ENCODE data around the gene VAV1.
"Not testable (repeated sequence)": the region's sequence is repeated elsewhere in the genome, so short reads cannot be mapped to it uniquely, and the experiment has no call there.

The VAV1 gene

DNA sequence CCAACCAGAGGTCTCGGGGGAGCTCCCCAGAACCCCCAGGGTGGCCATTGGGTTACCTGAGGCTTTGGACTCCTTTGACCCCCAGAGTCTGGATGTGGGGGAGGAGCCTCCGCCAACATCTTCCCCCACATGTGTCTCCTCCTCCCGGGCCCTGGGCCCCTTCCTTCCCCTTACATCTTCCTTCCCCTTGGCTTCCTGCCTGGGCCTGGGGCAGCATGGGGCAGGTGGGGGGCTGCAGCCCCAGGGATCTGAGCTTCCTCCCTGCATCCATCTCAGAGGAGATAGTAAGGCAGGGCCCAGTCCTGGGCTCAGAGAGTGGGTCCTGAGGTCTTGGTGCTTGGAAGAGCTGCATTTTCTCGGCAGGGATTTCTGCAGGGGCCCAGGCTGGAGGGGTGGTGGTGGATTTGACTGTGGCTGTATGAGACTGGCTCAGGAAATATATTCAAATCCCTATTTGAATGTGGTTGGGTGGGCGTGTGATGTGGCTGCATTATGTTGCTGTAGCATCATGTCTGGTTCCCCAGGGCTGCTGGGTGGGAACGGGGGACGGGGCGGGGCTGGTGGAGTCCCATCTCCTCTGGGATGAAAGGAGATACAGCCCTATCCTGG lies 919 bp downstream of the VAV1 start:
- peak overlapping the region; percentile 79 for H3K4me2 ChIP-seq (ENCODE audit: low read depth, low read length, poor library complexity, severe bottlenecking)
- no peaks in the 10 kb centered on the region for H3K9me3 ChIP-seq (ENCODE audit: insufficient read depth, low read length)
- peaks cover 3% of the 10 kb centered on the region; the same call in 1 of the 2 replicates for H4K20me1 ChIP-seq (ENCODE audit: low read depth, low read length)
- peaks cover 13% of the 10 kb centered on the region for H3F3A ChIP-seq (ENCODE audit: insufficient read depth)
- TF ChIP-seq EZH2phosphoT487 (conservative IDR thresholded peaks at IDR 0.05; ENCODE audit: low read length), result no peak
- TF ChIP-seq, protein P1, sequence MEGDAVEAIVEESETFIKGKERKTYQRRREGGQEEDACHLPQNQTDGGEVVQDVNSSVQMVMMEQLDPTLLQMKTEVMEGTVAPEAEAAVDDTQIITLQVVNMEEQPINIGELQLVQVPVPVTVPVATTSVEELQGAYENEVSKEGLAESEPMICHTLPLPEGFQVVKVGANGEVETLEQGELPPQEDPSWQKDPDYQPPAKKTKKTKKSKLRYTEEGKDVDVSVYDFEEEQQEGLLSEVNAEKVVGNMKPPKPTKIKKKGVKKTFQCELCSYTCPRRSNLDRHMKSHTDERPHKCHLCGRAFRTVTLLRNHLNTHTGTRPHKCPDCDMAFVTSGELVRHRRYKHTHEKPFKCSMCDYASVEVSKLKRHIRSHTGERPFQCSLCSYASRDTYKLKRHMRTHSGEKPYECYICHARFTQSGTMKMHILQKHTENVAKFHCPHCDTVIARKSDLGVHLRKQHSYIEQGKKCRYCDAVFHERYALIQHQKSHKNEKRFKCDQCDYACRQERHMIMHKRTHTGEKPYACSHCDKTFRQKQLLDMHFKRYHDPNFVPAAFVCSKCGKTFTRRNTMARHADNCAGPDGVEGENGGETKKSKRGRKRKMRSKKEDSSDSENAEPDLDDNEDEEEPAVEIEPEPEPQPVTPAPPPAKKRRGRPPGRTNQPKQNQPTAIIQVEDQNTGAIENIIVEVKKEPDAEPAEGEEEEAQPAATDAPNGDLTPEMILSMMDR (IDR thresholded peaks at IDR 0.05; ENCODE audit: insufficient read depth, low read length, poor library complexity, severe bottlenecking), result no peak
- no peaks in the 10 kb centered on the region for H3K36me3 ChIP-seq (ENCODE audit: low read length)
- peak overlapping the region; percentile 91 for H3K4me3 ChIP-seq (ENCODE audit: insufficient read depth, low read length, poor library complexity, severe bottlenecking)
- peak overlapping the region; percentile 91 for H3K9ac ChIP-seq (ENCODE audit: low read length)
- H2AFZ ChIP-seq (ENCODE audit: low read depth, low read length, severe bottlenecking), result no peak overlapping the region
- H3K79me2 ChIP-seq (ENCODE audit: insufficient read depth, low read length), result peaks cover 55% of the 10 kb centered on the region
- no peaks in the 10 kb centered on the region for H3K27me3 ChIP-seq (ENCODE audit: low read length)
- no peaks in the 10 kb centered on the region for H3K9me2 ChIP-seq (replicated peaks; ENCODE audit: insufficient read depth, low read length)
- H3K27ac ChIP-seq (ENCODE audit: low read depth, low read length), result peak overlapping the region; percentile 90

DNA sequence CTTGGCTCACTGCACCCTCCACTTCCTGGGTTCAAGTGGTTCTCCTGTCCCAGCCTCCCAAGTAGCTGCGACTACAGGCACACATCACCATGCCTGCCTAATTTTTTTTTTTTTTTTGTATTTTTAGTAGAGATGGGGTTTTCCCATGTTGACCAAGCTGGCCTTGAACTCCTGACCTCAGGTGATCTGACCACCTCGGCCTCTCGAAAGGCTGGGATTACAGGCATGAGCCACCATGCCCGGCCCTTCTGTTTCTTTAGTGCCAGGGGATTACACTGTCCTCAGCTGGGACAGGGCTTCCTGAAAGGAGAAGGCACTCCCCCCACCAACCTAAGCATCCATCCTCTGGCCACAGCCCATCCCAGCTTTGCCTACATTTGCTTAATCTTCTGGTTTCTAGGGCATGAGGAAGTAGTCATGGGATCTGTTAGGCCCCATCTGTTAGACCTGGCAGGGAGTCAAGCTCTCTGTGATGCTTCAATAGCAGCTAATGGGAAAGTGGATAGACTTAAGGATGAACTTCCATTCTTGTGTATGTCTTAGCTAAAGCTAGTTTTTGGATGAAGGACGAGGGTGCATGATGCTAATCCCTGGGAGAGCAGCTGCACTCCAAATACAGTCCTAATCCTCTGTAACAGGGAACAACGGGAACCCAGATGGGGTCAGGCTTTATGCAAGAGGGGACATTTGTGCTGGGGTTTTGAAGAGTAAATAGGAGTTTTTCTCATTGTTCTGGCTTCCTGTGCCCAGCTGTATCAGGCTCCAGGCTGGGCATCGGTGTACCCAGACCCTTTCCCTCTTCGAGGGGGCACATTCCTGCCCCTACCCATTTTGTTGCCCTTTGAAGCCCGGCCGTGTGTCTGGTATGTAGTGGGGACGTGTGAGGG lies 2.6 kb downstream of the VAV1 start:
- H3K4me3 ChIP-seq (ENCODE audit: insufficient read depth, low read length, poor library complexity, severe bottlenecking), result no peak overlapping the region
- H3K9me3 ChIP-seq (ENCODE audit: insufficient read depth, low read length), result no peaks in the 10 kb centered on the region
- H3K36me3 ChIP-seq (ENCODE audit: low read length), result no peaks in the 10 kb centered on the region
- TF ChIP-seq EZH2phosphoT487 (conservative IDR thresholded peaks at IDR 0.05; ENCODE audit: low read length), result no peak
- TF ChIP-seq, protein P1 (IDR thresholded peaks at IDR 0.05; ENCODE audit: insufficient read depth, low read length, poor library complexity, severe bottlenecking), result no peak
- no peak overlapping the region for H3K4me2 ChIP-seq (ENCODE audit: low read depth, low read length, poor library complexity, severe bottlenecking)
- H3K9me2 ChIP-seq (replicated peaks; ENCODE audit: insufficient read depth, low read length), result no peaks in the 10 kb centered on the region
- H3K27ac ChIP-seq (ENCODE audit: low read depth, low read length), result peak overlapping the region; percentile 11; the same call in 1 of the 2 replicates
- peaks cover 10% of the 10 kb centered on the region; the same call in 1 of the 2 replicates for H3F3A ChIP-seq (ENCODE audit: insufficient read depth)
- H3K79me2 ChIP-seq (ENCODE audit: insufficient read depth, low read length), result peaks cover 68% of the 10 kb centered on the region
- H3K27me3 ChIP-seq (ENCODE audit: low read length), result no peaks in the 10 kb centered on the region
- H2AFZ ChIP-seq (ENCODE audit: low read depth, low read length, severe bottlenecking), result no peak overlapping the region
- no peak overlapping the region for H3K9ac ChIP-seq (ENCODE audit: low read length)
- H4K20me1 ChIP-seq (ENCODE audit: low read depth, low read length), result peaks cover 3% of the 10 kb centered on the region; the same call in 1 of the 2 replicates

DNA sequence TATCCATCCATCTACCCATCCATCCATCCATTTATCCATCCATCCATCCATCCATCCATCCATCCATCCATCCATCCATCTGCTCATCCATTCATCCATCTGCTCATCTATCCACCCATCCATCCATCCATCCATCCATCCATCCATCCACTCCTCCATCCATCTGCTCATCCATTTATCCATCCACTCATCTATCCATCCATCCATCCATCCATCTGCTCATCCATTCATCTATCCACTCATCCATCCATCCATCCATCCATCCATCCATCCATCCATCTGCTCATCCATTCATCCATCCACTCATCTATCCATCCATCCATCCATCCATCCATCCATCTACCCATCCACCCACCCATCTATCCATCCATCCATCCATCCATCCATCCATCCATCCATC lies 3.5 kb downstream of the VAV1 start:
- H3K27ac ChIP-seq (ENCODE audit: low read depth, low read length); H3K4me3 ChIP-seq (ENCODE audit: insufficient read depth, low read length, poor library complexity, severe bottlenecking); H3K9ac ChIP-seq (ENCODE audit: low read length); H3K9me2 ChIP-seq (replicated peaks; ENCODE audit: insufficient read depth, low read length); H3K9me3 ChIP-seq (ENCODE audit: insufficient read depth, low read length); H2AFZ ChIP-seq (ENCODE audit: low read depth, low read length, severe bottlenecking); H3K36me3 ChIP-seq (ENCODE audit: low read length); H3K27me3 ChIP-seq (ENCODE audit: low read length); H4K20me1 ChIP-seq (ENCODE audit: low read depth, low read length); H3K4me2 ChIP-seq (ENCODE audit: low read depth, low read length, poor library complexity, severe bottlenecking): not testable (repeated sequence)
- Histone ChIP-seq H3K79me2 (ENCODE audit: insufficient read depth, low read length) (peaks cover 78% of the 10 kb centered on the region), H3F3A (ENCODE audit: insufficient read depth) (peaks cover 13% of the 10 kb centered on the region; the same call in 1 of the 2 replicates)

All from SU-DHL-6 (cell line).